ENCODE data around the gene SLC39A7.

SLC39A7 gene

DNA sequence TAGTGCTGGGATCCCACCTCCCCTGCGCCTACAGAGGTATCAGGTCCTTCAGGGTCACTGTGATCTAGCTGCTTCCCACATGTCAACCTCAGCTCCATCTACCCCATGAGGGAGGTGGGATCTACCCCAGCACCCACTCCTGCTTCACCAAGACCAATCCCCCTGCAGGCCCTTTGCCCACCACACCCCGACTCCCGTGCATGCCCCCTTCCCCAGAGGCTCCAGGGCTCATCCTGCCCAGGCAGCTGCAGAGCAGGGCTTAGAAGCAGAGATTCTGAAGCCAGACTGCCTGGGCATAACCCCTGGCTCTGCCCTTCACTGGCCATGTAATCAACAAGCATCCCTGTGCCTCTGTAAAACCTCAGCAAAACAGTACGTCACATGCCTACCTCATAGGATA is 25.9 kb upstream of the SLC39A7 start:
- intact Hi-C loops (cut with micrococcal nuclease), result no loop called here

DNA sequence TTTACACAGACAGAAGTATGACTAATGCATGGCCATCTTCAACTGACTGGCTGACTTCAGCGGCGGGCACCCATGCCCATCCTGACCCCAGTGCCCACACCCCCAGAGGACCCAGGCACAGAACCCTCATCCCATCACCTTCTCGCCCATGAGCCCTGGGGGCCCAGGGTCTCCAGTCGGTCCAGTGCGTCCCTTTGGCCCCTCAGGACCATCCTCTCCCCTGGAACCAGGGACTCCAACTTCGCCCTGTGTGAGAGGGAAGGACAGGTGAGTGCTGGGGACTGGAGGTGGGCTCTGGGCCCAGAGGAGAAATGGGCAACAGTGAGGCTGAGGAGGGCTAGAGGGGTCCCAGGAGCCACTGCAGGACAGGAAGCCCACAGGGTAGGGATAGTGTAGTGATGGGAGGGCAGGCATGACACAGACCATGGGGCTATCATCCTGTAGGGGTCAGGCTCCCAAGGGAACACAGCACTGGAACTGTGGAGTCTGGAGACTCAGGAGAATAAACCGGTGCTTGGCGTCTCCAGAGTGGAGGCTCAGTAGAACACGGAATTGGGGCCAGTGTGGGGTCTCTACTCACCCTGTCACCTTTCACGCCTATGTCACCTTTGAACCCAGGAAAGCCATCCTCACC is 25.1 kb upstream of the SLC39A7 start:
- no peaks in the 10 kb centered on the region for H3K9me3 Mint-ChIP-seq
- H3K36me3 Mint-ChIP-seq (ENCODE audit: low read depth), result no peaks in the 10 kb centered on the region
- H3K4me1 Mint-ChIP-seq (ENCODE audit: low read depth), result peaks cover 7% of the 10 kb centered on the region
- intact Hi-C loops (cut with micrococcal nuclease), result no loop called here
- H3K27ac Mint-ChIP-seq, result no peak overlapping the region
- H3K4me3 Mint-ChIP-seq, result no peak overlapping the region
- peaks cover 51% of the 10 kb centered on the region for H3K27me3 Mint-ChIP-seq

More for the DNA sequence above, 25.9 kb upstream of the SLC39A7 start:
- Mint-ChIP-seq H3K36me3 (ENCODE audit: low read depth) (no peaks in the 10 kb centered on the region), H3K4me3 (no peak overlapping the region), H3K9me3 (no peaks in the 10 kb centered on the region), H3K27ac (no peak overlapping the region), H3K4me1 (ENCODE audit: low read depth) (peaks cover 11% of the 10 kb centered on the region), H3K27me3 (peaks cover 50% of the 10 kb centered on the region)

DNA sequence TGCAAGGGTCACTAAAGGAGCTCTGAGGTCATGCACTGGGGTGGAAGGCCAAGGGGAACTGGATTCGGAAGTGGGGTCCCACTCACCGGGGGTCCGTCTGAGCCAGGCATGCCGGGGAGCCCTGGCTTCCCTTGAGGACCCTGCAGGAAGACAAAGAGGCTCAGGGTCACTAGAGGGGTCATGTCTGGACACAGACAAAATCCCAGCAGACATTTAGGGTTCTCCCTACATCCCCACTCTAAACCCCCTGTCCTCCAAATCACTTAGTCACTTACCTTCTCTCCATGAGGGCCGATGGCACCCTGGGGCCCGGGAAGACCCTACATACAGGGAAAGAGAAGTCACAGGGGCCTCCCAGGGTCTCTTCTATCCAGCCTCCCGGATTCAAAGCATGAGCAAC is 23.8 kb upstream of the SLC39A7 start:
- intact Hi-C loops (cut with micrococcal nuclease), result no loop called here
- Mint-ChIP-seq H3K9me3 (no peaks in the 10 kb centered on the region), H3K4me3 (no peak overlapping the region), H3K4me1 (ENCODE audit: low read depth) (peaks cover 7% of the 10 kb centered on the region), H3K27me3 (peaks cover 51% of the 10 kb centered on the region), H3K36me3 (ENCODE audit: low read depth) (no peaks in the 10 kb centered on the region), H3K27ac (no peak overlapping the region)

DNA sequence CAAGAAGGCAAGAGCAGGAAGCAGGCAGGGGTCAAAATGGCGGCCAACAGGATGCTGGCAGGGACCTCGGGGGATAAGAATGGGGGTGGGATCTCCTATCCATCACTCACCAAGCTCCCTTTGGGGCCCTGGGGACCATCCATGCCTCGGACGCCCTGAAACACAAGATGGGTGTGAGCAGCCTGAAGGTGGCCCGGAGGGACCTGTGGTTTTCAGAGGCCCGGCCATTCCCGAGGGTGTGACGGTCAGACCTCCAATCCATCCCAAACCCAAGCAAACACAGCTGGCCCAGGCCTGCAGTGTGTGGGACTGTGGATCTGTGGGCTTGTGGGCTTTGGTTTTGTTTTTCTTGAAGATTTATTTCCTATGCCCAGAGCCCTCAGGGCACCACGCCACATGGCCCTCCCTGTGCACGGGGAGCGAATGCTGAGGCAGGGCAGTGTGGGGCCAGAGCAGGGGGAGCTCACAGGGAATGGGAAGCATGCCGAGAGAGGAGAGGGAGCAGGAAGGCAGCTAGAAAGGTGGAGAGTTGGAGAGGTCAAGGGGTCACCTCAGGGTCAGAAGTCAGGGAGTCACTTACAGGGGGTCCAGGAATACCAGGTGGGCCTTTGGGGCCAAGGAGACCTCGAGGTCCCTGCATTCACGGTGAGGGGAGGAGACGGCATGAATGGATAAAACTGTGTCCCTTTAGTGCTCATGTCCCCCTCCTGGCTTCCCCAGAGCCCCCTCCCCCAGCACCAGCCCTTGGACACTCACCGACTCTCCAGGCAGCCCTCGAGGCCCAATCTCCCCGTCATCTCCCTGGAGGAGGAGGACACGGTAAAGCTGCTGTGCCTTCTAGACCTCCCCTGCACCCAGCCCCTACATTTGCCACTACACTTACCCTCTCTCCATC is 22.9 kb upstream of the SLC39A7 start:
- no peaks in the 10 kb centered on the region for H3K4me1 Mint-ChIP-seq (ENCODE audit: low read depth)
- no peak overlapping the region for H3K27ac Mint-ChIP-seq
- intact Hi-C loops (cut with micrococcal nuclease), result no loop called here
- peaks cover 46% of the 10 kb centered on the region for H3K27me3 Mint-ChIP-seq
- peaks cover 2% of the 10 kb centered on the region for H3K36me3 Mint-ChIP-seq (ENCODE audit: low read depth)
- H3K9me3 Mint-ChIP-seq, result peaks cover 4% of the 10 kb centered on the region
- no peak overlapping the region for H3K4me3 Mint-ChIP-seq

DNA sequence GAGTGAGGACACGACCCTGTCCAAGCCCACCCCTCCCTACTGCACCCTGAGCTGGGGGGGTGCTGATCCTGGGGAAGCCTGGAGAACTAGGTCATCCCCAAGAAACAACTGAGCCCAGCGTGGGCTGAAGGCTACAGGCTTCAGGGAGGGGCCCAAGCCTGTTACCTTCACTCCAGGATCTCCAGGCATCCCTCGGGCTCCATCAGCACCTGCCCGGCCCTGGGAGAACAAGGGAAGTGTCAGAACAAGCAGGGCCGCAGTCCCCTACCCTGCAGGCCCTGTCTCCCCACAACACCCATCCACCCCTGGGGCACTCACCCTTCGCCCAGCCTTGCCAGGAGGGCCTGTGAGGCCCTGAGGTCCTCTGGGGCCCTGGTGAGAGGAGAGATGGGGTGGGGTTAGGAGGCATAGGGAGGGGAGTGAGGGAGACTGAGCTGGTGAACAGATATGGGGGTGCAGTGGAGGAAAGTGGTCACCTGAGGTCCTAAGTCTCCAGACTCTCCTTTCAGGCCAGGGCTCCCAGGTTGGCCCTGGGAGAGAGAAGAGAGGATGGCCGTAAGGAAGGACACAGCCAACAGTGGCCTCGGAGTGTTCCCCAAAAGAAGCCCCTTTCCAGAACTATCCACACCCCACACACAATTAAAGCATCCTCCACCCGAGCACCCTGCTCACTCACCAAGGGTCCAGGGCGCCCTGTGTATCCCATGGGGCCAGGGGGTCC is 21.8 kb upstream of the SLC39A7 start:
- no peak overlapping the region for H3K4me3 Mint-ChIP-seq
- H3K27me3 Mint-ChIP-seq, result peaks cover 38% of the 10 kb centered on the region
- no peaks in the 10 kb centered on the region for H3K4me1 Mint-ChIP-seq (ENCODE audit: low read depth)
- intact Hi-C loops (cut with micrococcal nuclease), result no loop called here
- H3K36me3 Mint-ChIP-seq (ENCODE audit: low read depth), result peaks cover 10% of the 10 kb centered on the region
- H3K27ac Mint-ChIP-seq, result no peak overlapping the region
- peaks cover 12% of the 10 kb centered on the region for H3K9me3 Mint-ChIP-seq

DNA sequence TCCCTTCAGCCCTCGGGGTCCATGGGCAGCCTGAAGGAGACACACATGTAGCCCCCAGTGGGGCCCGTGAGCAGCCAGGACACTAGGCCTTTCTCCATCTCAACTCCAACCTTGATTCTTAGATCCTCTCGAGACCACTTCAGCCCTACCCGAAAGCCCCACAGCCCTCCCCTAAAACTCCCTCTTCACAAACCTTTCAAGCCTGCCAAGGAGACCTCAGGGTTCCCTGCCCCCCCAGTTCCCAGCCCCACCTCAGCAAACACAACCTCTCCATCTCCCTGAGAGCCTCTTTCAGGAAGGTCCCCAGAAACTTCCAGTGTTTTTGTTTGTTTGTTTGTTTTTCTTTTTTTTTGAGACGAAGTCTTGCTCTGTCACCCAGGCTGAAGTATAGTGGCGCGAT is 19.5 kb upstream of the SLC39A7 start:
- H3K36me3 Mint-ChIP-seq (ENCODE audit: low read depth), result peaks cover 10% of the 10 kb centered on the region

DNA sequence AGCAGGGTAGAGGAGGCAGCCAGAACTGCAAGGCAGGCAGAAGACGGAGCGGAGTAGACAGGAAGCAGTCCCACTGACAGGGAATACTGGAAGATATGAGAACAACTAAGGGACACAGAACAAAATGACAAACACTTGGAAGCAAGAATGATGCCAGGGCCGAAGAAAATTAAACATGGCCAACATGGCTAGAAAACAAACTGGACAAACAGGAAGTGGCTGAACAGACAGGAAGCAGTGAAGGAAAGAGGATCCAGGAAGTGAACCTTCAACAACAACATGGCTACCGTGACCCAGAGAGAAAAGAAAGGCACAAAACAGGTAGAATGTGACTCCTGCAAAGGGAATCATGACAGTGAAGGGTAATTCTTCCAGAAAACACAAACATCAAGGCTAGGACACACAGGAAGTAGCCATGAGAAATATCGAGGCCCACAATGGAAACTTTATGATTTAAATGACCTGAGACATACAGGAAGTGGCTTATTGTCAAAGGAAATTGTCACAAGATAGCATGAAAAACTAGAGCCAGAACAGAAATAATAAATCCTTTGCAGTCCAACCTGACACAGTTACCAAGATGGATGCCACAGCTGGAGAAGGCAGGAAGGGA is 17.5 kb upstream of the SLC39A7 start:
- H3K36me3 Mint-ChIP-seq (ENCODE audit: low read depth), result peaks cover 10% of the 10 kb centered on the region
- no peak overlapping the region for H3K27ac Mint-ChIP-seq
- peaks cover 48% of the 10 kb centered on the region for H3K27me3 Mint-ChIP-seq
- intact Hi-C loops (cut with micrococcal nuclease), result no loop called here
- H3K9me3 Mint-ChIP-seq, result peaks cover 12% of the 10 kb centered on the region
- H3K4me3 Mint-ChIP-seq, result no peak overlapping the region
- no peaks in the 10 kb centered on the region for H3K4me1 Mint-ChIP-seq (ENCODE audit: low read depth)

More for the DNA sequence above, 19.5 kb upstream of the SLC39A7 start:
- Mint-ChIP-seq H3K9me3 (peaks cover 12% of the 10 kb centered on the region), H3K4me3 (no peak overlapping the region), H3K27me3 (peaks cover 39% of the 10 kb centered on the region), H3K4me1 (ENCODE audit: low read depth) (no peaks in the 10 kb centered on the region), H3K27ac (no peak overlapping the region)
- intact Hi-C loops (cut with micrococcal nuclease), result no loop called here

DNA sequence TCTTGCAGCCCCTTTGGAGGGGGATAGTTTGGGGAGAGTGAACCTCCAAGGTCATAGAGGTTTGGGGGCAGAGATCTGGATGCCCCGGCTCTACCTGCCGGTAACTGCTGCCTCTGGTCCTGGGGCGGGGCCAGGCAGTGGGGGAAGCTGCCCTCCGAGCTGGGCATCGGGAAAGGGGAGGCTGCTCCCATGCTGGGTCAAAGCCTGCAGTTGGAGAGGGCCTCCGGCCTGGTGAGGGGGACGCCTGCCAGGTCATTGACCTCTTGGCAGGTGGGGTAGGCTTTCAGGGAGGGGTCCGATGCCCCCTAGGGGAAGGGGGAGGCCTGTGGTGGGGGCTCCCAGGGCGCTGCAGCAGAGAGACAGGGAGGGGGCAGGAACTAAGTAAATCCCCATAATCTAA is 15.5 kb upstream of the SLC39A7 start:
- Mint-ChIP-seq H3K36me3 (ENCODE audit: low read depth) (peaks cover 10% of the 10 kb centered on the region), H3K4me1 (ENCODE audit: low read depth) (no peaks in the 10 kb centered on the region), H3K27ac (no peak overlapping the region), H3K4me3 (no peak overlapping the region), H3K9me3 (peaks cover 12% of the 10 kb centered on the region), H3K27me3 (peaks cover 56% of the 10 kb centered on the region)
- intact Hi-C loops (cut with micrococcal nuclease), result no loop called here

DNA sequence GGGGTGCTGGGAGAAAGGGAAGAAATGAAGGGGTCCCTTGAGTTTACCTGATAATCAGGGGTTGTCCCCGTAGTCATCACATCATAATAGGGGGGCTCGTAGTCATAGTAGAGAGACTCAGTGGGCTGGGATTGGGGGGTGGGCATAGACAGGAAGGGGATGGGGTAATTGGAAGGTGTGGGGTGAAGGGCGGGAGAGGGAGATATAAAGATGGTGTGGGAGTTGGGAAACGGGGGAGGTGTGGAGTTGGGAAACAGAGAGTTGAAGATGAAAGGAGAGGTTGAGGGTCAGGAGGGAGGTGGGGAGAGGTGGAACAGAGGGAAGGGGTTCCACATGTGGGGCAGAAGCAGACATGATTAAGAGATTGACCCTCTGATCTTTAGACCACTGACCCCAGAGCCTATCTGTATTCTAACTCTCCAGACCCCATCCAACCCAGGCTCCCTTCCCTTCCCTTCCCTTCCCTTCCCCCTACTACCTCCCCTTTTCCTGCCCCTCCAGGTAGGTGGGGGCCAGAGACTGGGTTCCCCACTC is 14.9 kb upstream of the SLC39A7 start:
- Mint-ChIP-seq H3K4me1 (ENCODE audit: low read depth) (no peaks in the 10 kb centered on the region), H3K36me3 (ENCODE audit: low read depth) (peaks cover 10% of the 10 kb centered on the region), H3K9me3 (peaks cover 12% of the 10 kb centered on the region), H3K4me3 (no peak overlapping the region), H3K27me3 (peaks cover 60% of the 10 kb centered on the region), H3K27ac (no peak overlapping the region)
- intact Hi-C loops (cut with micrococcal nuclease), result no loop called here

DNA sequence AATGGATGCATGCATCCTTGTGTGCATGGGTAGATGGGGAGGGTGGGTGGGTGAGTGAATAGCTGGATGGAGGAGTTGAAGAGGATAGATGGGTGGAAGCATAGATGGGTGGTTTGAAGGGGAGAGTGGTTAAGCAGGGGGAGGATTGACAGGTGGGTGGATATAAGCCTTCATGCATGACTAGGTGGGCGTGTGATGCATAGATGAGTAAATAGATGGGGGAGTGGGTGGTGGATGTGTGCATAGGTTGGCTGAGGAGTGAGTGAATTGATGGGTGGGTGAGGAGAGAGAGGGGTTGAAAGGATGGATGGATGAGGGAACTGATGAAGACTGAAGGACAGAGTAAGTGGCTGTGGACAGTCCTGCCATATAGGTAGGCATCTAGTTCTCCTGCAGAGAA is 12.9 kb upstream of the SLC39A7 start:
- intact Hi-C loops (cut with micrococcal nuclease), result no loop called here
- Mint-ChIP-seq H3K9me3 (peaks cover 9% of the 10 kb centered on the region), H3K36me3 (ENCODE audit: low read depth) (peaks cover 7% of the 10 kb centered on the region), H3K4me3 (no peak overlapping the region), H3K27ac (no peak overlapping the region), H3K4me1 (ENCODE audit: low read depth) (peaks cover 10% of the 10 kb centered on the region), H3K27me3 (peaks cover 77% of the 10 kb centered on the region)

DNA sequence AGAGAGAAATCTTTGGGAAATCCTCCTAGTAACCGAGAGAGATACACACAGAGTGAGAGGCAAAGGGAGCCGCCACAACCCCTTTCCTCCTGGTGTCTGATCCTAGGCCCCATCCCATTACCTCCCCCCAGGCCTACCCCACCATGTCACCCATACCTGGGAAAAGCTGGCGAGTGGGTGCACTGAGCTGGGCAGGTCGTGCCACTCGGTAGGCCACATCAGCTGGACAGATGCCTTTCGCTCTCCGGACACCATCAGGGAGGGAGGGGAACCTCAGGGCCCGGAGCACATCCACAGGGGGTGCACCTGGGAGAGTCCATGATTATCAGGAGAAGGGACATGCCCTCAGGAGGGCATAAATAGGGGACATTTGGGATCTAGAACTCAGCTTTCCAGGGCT is 11.5 kb upstream of the SLC39A7 start:
- peaks cover 84% of the 10 kb centered on the region for H3K27me3 Mint-ChIP-seq
- intact Hi-C loops (cut with micrococcal nuclease), result no loop called here
- peaks cover 4% of the 10 kb centered on the region for H3K36me3 Mint-ChIP-seq (ENCODE audit: low read depth)
- H3K9me3 Mint-ChIP-seq, result no peaks in the 10 kb centered on the region
- no peak overlapping the region for H3K4me3 Mint-ChIP-seq
- no peak overlapping the region for H3K27ac Mint-ChIP-seq
- H3K4me1 Mint-ChIP-seq (ENCODE audit: low read depth), result peaks cover 13% of the 10 kb centered on the region

DNA sequence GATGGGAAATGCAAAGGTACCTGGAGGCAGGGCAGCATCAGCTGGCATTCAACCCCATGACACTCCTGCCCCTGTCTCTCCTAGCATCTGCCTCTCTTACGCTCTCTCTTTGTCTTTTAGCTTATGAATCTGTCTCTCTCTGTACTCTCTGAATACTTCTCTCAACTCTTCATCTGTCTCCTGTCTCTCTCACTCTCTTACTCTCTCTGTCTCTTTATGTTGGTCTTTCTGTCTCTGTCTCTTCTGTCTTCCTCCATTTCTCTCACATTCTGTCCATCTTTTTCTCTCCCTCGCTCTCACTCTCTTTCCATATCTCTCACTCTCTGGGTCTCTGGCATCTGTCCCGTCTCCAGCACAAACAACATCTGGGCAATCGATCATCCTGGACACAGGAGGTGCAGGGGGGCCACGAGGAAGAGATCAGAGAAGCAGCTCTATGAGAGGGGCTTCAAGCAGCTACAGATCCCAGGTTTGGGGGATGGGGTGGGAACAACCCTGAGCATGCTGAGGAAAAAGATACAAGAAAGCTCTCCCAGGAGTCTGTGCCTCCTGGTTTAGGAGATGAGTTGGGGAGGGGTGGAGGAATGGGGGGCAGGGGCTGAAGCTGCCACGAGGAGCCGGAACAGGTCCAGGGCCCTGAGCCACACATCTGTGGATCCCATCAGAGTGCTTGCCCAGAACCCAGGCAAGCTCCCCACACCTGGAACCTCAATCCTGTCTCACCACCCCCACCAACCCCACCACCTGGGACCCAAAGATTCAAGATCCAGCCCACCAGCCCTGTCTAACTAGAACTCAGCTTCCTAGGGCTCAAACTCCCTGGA is 10.8 kb upstream of the SLC39A7 start:
- intact Hi-C loops (cut with micrococcal nuclease), result no loop called here
- peaks cover 80% of the 10 kb centered on the region for H3K27me3 Mint-ChIP-seq
- no peak overlapping the region for H3K27ac Mint-ChIP-seq

DNA sequence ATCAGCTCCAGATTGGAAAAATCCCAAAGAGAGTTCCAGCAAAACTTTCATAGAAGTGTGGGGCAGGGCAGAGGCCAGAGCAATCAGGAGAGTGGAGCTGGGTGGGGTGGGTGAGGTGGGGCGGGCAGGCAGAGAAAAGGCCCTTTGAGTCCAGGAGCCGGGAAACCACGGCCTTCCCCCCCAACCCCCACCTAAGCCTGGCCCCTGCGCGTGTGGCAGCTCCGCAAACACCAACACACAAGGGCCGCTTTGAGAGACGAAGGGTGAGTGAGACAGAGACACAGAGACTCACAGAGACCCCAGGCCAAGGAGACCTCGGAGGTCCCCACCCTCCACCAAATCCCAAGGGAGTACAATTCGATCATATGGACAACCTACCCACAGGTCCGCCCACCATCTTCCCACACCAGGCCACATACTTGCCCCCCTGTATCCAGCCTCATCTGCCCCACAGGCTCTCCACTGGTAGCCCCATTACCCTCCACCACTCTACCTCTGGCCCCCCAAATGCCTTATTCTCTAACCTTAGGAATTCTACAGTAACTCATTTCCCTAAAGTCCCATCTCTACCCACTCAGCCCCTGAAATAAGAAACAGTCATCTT is 10.1 kb upstream of the SLC39A7 start:
- Mint-ChIP-seq H3K27ac (no peak overlapping the region), H3K27me3 (peaks cover 72% of the 10 kb centered on the region), H3K4me3 (no peak overlapping the region), H3K4me1 (ENCODE audit: low read depth) (peaks cover 14% of the 10 kb centered on the region), H3K9me3 (no peaks in the 10 kb centered on the region), H3K36me3 (ENCODE audit: low read depth) (peaks cover 18% of the 10 kb centered on the region)
- intact Hi-C loops (cut with micrococcal nuclease), result no loop called here

More for the DNA sequence above, 10.8 kb upstream of the SLC39A7 start:
- Mint-ChIP-seq H3K9me3 (no peaks in the 10 kb centered on the region), H3K4me1 (ENCODE audit: low read depth) (peaks cover 13% of the 10 kb centered on the region), H3K4me3 (no peak overlapping the region), H3K36me3 (ENCODE audit: low read depth) (peaks cover 11% of the 10 kb centered on the region)

Measured in dendritic cell treated with granulocyte-macrophage colony-stimulating factor and Interleukin-4, amounts not matched to agents 40 ng/mL and 50 ng/mL, for 4 days (primary cell).